Hematopoietic multipotent progenitor cell treated with erythropoietin and hydrocortisone succinate and interleukin-3 and kit ligand, for 4 days (in vitro differentiated cells): ENCODE measurements around the gene DPF3.

Experiments used
- DNase-seq: peaks from one replicate; pipeline ENCODE4 v3.0.0-alpha.2; 2015

The DPF3 gene

GRCh38 chr14:72792051-72792788 lies 101.7 kb downstream of the DPF3 start:
- no peak for DNase-seq

DNA sequence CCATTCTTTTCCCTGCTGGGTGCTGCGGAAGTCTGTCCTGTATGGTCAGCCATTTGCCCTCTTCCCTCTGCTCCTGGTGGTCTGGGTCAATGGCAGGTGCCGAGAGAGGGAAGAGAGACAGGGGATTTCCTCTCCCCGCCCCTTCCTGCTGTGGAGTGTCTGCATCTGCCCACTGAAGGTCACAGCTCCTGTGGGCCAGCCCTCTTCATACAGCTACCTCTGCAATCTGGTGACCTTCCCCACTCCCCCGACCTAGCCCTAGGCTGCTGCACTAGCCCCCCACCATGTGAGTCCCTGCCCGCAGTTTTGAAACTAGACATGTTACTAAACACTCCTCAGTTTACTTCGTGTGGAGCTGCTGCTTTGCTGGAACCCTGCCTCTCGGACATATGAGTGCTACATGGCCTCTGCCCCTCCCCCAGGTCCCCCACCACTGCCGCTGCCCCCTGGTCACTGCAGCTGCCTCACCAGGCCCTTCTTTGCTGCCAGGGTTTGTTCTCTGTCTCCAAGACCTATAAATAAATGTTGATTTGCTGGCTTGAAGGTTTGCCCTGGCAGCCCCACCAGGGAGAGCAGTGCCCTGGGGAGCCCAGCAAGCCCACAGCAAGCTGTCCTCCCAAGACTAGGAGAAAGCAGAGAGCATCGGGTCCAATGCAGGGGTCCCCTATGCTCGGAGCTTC lies 102.9 kb downstream of the DPF3 start:
- DNase-seq = no peak

GRCh38 chr14:72788972-72789728 lies 104.8 kb downstream of the DPF3 start:
- DNase-seq = no peak

DNA sequence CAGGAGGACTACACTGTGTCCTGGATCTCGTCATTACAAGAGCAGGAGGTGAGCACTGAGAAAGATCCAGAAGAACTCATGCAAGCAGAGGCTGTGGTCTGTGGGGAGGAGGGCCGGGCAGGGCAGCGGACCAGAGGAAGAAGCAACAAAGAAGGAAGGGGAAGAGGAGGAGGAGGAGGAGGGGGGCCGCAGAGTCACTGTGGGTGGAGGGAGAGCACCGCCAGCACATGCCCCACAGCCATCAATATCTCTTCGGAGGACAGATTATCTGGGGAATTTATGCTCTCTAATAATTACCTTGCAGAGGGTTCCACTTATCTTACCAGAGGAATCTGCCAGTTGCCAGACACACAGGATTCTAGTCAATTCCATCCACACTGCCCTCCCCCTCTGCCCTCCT lies 105.6 kb downstream of the DPF3 start:
- DNase-seq = peak; percentile 16

DNA sequence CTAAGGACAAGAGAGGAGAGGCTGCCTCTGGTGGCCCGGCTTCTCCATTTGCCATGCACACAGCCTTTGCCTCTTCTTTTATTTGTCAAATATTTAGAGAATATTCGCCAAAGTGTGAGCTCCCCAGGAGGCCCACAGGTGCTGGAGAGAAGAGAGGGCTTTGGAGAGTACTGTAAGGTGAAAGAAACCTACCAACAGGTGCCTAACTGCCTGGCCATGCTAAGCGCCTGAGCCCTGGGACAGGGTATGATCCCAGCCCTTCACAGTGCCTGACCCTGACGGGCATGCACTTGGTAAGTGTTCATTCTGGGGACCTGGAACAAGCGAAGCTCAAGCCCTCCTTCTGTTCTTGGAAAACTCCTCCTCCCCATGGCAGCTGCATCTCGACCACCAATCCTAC lies 106.1 kb downstream of the DPF3 start:
- DNase-seq = no peak

- no peak for DNase-seq
These were observed 107.2 kb downstream of the DPF3 start for GRCh38 chr14:72786378-72787350.

- no peak for DNase-seq
These were observed 110.2 kb downstream of the DPF3 start for GRCh38 chr14:72783741-72784140.

DNA sequence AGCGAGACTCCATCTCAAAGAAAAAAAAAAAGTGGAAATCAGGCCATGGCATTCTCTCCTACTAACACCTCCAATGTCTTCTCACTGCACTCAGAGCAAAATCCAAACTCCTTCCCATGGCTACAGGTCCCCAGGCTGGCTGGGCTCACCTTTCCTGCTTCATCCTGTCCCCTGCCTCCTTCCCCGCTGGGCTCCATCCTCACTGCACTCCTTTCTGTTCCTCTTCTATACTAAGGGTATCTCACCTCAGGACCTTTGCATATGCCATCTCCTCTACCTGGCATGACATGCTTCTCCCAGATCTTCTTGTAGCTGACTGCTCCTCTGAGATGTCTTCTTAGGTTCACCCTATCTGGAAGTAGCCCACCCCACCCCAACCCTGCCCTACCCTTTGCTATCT lies 111.1 kb downstream of the DPF3 start:
- DNase-seq = no peak

DNA sequence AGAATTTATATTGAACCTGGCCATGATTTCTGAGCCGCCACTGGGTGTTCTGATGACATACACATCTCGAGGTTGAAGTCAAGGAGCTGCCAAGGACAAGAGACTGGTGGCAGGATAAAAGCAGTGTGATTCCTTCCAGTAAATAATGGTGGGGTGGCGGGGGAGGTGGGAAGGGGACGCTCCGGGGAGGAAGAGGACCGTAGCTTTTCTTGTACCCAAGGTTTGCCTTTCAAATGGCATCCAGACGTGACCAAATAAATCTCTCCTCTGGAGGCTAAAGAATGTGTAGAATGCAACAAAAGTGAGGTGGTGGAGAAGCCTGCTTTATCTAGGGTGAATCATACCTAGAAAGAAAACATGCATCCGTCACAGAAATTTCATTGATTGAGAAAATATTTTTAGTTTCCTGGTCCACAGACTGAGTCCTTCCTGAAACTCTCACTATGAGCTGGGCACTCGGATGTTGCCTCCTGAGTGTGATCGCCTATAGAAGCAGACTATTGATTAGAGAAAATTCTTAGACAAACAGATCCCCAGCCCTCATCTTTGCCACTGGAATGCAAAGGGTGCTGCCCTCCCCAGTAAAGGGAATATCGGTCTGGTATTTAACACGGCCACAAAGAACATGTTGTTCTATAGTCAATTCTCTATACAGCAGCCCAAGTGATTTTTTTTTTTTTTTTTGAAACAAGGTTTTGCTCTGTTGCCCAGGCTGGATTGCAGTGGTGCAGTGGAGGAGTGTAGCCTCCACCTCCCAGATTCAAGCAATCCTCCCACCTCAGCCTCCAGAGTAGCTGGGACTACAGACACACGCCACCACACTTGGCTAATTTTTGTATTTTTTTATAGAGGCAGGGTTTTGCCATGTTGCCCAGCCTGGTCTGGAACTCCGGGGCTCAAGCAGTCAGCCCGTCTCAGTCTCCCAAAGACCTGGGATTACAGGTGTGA lies 112.1 kb downstream of the DPF3 start:
- no peak for DNase-seq

GRCh38 chr14:72780751-72781150 lies 113.2 kb downstream of the DPF3 start:
- DNase-seq = no peak

- no peak for DNase-seq
These were observed 114.2 kb downstream of the DPF3 start for GRCh38 chr14:72779679-72780078.

- DNase-seq = no peak
These were observed 116.3 kb downstream of the DPF3 start for GRCh38 chr14:72777636-72778035.

DNA sequence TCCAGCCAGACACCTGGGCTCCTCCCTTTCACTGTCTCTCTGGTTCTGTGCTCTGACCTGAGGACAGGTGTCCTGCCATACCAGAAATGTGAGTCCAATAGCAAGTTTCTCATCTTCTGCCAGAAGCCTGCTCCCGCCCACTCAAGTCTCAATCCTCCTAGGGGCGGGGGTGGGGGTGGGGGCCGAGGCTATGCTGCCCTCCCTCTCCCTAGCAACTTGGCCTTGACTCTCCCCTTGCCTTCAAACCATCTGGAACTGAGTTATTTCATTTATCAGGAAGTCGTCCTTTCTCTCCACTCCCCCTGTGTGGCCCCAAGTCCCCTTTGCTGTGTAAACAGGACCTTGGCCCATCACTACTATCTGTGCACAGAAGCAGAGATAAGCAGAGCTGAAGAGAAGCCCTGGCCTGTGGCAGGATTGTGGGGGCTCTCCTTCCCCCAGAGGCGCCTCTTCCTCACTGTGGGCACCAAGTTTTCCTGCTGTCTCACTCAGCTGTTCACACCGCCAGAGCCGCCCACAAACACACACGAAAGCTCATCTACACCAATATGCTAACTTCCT lies 117.1 kb downstream of the DPF3 start:
- peak; percentile 39 for DNase-seq

- DNase-seq = no peak
These were observed 117.9 kb downstream of the DPF3 start for GRCh38 chr14:72775923-72776554.

DNA sequence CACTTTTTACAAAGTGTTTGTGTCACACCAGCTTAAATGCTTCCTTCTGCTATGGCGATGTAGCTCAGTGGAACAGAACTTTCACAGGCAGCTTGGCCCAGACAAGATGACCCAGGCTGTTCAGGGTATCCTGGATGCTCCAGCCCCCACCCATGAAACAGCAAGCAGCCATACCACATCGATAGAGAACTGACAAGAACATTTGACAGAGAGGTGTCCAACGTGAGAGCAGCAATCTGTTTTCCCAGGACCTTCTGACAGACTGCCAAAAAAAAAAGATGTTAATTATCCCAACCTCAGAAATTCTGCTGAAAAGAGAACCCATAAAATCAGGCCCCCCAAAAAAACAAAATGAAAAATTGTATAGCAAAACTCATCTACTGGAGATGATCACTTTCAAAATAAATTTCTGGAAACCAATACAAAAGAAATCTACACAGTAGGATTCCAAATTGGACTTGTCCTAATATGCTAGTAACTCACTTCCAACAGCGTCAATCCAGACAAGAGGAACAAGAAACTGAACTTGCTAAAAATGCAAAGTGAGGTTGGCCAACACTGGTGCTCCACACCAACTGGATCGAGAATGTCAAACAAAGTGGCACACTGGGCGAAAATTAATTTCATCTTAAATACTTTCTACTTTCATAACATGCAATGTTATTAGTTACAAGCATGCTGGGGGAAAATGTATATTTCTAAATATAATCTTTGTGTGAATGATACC lies 118.8 kb downstream of the DPF3 start:
- DNase-seq = no peak

DNA sequence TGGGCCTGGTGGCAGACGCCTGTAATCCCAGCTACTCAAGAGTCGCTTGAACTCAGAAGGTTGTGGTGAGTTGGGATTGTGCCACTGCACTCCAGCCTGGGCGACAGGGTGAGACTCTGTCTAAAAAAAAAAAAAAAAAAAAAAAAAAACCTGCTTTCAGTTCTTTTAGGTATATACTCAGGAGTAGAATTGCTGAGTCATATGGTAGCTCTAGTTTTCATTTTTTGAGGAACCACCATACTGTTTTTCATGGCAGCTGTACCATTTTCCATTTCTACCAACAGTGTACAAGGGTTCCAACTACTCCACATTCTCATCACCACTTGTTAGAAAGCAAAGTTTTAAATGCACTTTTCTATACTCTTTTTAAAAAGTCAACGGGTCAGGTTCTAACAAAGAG lies 119.8 kb downstream of the DPF3 start:
- no peak for DNase-seq

DNA sequence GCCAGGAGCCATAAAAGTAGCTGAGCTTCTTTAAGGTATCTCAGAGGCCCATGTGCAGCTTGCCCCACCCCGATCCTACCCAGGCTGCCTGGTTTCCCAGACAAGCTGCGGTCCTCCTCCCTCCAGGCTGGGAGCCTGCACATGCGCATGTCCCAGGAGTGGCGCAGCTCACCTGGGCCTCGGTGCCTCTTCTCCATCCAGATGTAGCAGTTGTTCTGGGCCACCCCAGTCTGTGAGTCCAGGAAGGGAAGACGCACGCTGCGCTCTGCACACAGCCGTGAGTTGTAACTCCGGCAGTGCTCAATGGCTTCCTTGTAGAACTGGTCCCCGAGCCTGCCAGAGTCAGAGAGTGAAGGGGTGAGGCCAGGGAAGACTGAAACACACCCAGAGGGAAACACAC lies 122.3 kb downstream of the DPF3 start:
- DNase-seq = no peak

DNA sequence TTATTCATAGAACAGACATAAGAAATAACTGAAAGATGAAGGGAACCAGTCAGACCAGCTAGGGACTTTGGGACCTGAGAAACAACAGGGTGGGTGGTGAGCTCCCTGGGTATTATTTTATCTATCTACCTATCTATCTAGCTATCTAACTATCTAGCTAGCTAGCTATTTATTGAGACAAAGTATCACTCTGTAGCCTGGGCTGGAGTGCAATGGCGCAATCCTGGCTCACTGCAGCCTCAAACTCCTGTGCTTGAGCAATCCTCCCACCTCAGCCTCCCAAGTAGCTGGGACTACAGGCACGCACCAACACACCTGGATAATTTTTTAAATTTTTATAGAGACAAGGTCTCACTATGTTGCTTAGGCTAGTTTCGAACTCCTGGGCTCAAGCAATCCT lies 127.6 kb downstream of the DPF3 start:
- no peak for DNase-seq

GRCh38 chr14:72763892-72764291 lies 130.0 kb downstream of the DPF3 start:
- DNase-seq = no peak

DNA sequence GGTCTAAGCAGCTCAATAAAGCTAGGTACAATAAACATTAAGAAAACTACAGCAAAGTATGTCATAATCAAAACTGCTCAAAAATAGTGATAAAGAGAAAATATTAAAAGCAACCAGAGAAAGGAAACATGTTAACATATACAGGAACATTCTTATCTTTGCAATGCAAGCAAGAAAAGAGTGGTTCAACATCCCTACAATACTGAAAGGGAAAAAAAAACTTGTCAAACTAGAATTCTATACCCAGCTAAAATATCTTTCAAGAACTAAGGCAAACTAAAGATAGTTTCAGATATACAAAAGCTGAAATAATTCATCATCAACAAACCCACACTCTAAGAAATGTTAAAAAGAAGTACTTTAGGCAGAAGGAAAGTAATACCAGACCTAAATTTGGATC lies 134.2 kb downstream of the DPF3 start:
- no peak for DNase-seq
